ENCODE measurements around the gene SRL. TPM values are rescaled to one million over a fixed set of nuclear protein-coding genes. Genes with fewer than 3 reads are reported as not detected.

SRL gene
- total and polyA plus RNA-seq, 10 donors = 0.57 to 5.8 (median 3.1) TPM

DNA sequence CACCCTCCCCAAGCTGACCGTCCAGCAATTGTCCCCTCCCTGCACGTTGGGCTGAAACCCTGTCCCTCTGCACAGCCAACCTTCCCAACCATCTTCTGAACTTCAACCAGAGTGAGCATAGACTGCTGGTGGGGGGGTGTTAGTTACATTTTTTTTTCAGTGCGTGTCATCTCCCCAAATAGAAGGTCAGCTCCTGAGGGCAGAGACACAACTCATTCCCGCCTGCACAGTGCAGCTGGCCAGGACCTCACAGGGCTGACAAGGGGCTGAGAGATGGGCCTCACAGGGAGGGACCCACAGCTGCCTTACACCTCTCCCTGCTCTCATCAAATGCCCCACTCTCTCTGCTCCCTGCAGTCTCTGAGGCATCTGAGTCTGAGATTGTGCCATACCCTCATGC, 8.4 kb downstream of the SRL start:
- DNase-seq = no peak
- WGBS, 5 donors = 82 to 88% (median 86%) methylated on average over 4 of the region's 4 CpGs
- H3K36me3 ChIP-seq = no peaks in the 10 kb centered on the region
- H3K27me3 ChIP-seq (replicated peaks in 1 of 7) = no peaks in the 10 kb centered on the region
- H3K4me1 ChIP-seq = peaks cover 0 to 4% (median under 1%) of the 10 kb centered on the region in 6 donors
- intact Hi-C loops (cut with DNase I; ENCODE audit: low total_unique reads) = no loop called here
- H3K4me3 ChIP-seq = no peak overlapping the region
- no peaks in the 10 kb centered on the region for H3K9me3 ChIP-seq
- no peak overlapping the region for H3K27ac ChIP-seq
- TF ChIP-seq, protein P1, sequence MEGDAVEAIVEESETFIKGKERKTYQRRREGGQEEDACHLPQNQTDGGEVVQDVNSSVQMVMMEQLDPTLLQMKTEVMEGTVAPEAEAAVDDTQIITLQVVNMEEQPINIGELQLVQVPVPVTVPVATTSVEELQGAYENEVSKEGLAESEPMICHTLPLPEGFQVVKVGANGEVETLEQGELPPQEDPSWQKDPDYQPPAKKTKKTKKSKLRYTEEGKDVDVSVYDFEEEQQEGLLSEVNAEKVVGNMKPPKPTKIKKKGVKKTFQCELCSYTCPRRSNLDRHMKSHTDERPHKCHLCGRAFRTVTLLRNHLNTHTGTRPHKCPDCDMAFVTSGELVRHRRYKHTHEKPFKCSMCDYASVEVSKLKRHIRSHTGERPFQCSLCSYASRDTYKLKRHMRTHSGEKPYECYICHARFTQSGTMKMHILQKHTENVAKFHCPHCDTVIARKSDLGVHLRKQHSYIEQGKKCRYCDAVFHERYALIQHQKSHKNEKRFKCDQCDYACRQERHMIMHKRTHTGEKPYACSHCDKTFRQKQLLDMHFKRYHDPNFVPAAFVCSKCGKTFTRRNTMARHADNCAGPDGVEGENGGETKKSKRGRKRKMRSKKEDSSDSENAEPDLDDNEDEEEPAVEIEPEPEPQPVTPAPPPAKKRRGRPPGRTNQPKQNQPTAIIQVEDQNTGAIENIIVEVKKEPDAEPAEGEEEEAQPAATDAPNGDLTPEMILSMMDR (IDR thresholded peaks at IDR 0.05 in 8 of 11, conservative IDR thresholded peaks at IDR 0.05 in 3 of 11) = no peak
- TF ChIP-seq POLR2AphosphoS5 (IDR thresholded peaks at IDR 0.05) = no peak

DNA sequence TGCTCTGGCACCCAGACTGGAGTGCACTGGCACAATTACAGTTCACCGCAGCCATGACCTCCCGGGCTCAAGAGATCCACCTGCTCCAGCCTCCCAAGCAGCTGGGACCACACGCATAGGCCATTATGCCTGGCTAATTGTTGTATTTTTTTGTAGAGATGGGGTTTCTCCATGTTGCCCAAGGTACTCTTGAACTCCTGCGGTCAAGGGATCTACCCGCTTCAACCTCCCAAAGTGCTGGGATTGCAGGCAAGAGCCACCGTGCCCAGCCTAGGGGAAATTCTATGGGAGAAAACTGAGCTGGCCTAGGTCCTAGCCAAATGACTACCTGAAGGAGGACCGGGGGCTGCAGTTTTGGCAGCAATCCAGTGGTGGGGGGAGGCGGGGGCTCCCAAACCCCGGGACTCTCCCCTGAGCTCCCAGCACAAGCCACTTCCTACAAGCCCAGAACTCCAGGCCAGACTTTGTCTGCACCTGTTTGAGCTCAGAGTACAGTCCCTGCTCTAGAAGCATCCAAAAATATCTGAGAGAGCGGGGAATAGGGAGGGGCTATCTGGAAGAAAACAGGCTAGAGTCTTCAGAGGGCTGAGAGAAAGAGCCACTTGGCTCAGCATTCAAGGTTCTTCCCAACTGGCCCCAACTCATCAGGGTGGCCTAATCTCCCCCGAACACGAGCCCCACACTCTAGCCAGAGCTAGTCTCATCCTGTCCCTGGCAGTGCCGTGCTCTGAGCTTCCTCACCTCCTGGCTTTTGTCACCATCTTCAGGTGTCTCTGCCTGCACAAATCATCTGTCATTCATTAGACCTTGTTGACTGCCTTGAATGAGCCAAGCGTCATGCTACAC, 9.1 kb downstream of the SRL start:
- no peak overlapping the region for H3K4me3 ChIP-seq
- no peak overlapping the region for H3K27ac ChIP-seq
- no peak for DNase-seq
- 86 to 95% (median 89%) methylated on average over 14 of the region's 14 CpGs for WGBS, 5 donors
- no peaks in the 10 kb centered on the region for H3K36me3 ChIP-seq
- no peaks in the 10 kb centered on the region for H3K4me1 ChIP-seq
- intact Hi-C loops (cut with DNase I; ENCODE audit: low total_unique reads) = no loop called here
- no peaks in the 10 kb centered on the region for H3K9me3 ChIP-seq
- TF ChIP-seq POLR2AphosphoS5 (IDR thresholded peaks at IDR 0.05) (no peak), POLR2A (IDR thresholded peaks at IDR 0.05) (no peak)
- TF ChIP-seq, protein P1 (IDR thresholded peaks at IDR 0.05 in 8 of 11, conservative IDR thresholded peaks at IDR 0.05 in 3 of 11) = no peak
- H3K27me3 ChIP-seq (replicated peaks in 1 of 7) = no peaks in the 10 kb centered on the region

DNA sequence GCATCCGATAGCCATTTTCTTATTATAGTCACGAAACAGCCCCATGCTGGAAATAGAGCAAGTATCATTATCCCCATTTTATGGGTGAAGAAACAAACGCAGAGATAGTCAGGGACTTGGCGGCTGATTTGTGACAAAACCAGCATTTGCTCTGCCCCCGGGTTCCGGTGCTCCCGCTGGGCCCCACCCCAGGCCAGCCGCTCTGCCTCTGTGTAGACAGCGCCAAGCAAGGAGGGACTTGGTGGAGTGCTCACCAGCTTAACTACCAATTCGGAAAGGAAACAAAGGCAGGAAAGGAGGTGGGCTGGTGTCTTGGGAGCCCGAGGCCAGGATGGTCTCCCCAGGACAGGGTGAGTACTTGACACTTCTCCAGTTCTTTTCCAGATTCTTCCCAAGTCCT, 10.0 kb downstream of the SRL start:
- 87 to 93% (median 92%) methylated on average over 11 of the region's 11 CpGs for WGBS, 5 donors
- Histone ChIP-seq H3K27me3 (replicated peaks in 1 of 7) (no peaks in the 10 kb centered on the region), H3K27ac (no peak overlapping the region), H3K4me3 (no peak overlapping the region), H3K9me3 (no peaks in the 10 kb centered on the region), H3K4me1 (no peaks in the 10 kb centered on the region), H3K36me3 (no peaks in the 10 kb centered on the region)
- TF ChIP-seq POLR2AphosphoS5 (IDR thresholded peaks at IDR 0.05) (no peak), POLR2A (IDR thresholded peaks at IDR 0.05) (no peak)
- TF ChIP-seq, protein P1 (IDR thresholded peaks at IDR 0.05 in 8 of 11, conservative IDR thresholded peaks at IDR 0.05 in 3 of 11) = no peak
- intact Hi-C loops (cut with DNase I; ENCODE audit: low total_unique reads) = no loop called here
- no peak for DNase-seq

DNA sequence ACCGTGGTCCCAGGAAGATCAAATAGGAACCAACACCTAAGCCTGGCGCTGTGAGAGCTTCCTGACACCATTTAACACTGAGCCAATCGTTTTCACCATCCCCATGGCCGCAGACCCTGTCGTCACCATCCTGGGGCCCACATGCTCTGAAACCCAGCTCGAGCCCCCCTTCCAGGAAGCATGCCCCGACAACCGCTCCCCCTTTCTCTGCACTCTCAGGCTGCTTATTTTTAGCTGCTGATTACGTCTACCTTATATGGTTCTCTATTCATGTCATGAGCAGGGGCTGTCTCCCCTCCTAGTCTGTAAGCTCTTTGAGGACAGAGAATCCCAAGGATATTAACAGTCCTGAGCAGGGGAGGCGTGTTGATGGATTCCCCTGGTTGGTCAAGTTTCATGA, 10.5 kb downstream of the SRL start:
- DNase-seq = no peak
- Histone ChIP-seq H3K4me3 (no peak overlapping the region), H3K27me3 (replicated peaks in 1 of 7) (no peaks in the 10 kb centered on the region), H3K36me3 (no peaks in the 10 kb centered on the region), H3K4me1 (no peaks in the 10 kb centered on the region), H3K9me3 (no peaks in the 10 kb centered on the region), H3K27ac (no peak overlapping the region)
- intact Hi-C loops (cut with DNase I; ENCODE audit: low total_unique reads) = no loop called here
- WGBS, 5 donors = 64 to 79% (median 67%) methylated on average over 10 of the region's 10 CpGs
- TF ChIP-seq POLR2A (IDR thresholded peaks at IDR 0.05) (no peak), POLR2AphosphoS5 (IDR thresholded peaks at IDR 0.05) (no peak)
- TF ChIP-seq, protein P1 (IDR thresholded peaks at IDR 0.05 in 8 of 11, conservative IDR thresholded peaks at IDR 0.05 in 3 of 11) = no peak
